Breast epithelium (tissue), 3 donors: ENCODE results near the gene HSFX3.

Source experiments
- POLR2A ChIP-seq: fragments of 450-650 bp; IDR thresholded peaks from one replicate; pipeline ENCODE4 v1.6.1; 2016; ENCODE audit warnings: antibody characterized with exemption, mild to moderate bottlenecking, moderate library complexity
- TF ChIP-seq, protein P1 (sequence below), 3 donors: fragments of 450-650 bp; IDR thresholded peaks; one replicate each; pipeline ENCODE4 v1.5.1; 2016 to 2017; ENCODE audit warnings: antibody characterized with exemption in 3 of 3, mild to moderate bottlenecking in 3 of 3, moderate library complexity in 3 of 3

DNA sequence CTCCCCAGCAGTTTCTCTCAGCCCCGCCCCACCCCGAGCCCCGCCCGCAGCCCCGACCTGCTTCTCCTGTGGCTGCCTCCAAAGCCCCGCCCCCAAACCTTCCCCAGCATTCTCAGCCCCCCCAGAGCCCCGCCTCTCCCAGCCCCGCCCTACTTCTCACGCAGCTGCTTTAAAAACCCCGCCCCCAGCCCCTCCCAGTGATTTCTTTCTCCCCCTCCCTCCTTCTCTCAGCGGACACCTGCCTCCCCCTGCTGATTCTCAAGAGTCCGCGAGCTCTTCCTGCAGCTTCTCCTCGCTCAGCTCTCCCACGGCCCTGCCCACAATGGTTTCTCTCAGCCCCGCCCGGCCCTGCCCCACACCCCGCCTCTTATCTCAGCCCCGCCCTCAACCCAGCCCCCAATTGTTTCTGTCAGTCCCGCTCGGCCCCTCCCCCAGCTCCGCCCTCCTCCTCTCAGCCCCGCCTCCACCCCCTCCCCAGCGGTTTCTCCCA lies 9.5 kb downstream of the HSFX3 start:
- TF ChIP-seq, protein P1, sequence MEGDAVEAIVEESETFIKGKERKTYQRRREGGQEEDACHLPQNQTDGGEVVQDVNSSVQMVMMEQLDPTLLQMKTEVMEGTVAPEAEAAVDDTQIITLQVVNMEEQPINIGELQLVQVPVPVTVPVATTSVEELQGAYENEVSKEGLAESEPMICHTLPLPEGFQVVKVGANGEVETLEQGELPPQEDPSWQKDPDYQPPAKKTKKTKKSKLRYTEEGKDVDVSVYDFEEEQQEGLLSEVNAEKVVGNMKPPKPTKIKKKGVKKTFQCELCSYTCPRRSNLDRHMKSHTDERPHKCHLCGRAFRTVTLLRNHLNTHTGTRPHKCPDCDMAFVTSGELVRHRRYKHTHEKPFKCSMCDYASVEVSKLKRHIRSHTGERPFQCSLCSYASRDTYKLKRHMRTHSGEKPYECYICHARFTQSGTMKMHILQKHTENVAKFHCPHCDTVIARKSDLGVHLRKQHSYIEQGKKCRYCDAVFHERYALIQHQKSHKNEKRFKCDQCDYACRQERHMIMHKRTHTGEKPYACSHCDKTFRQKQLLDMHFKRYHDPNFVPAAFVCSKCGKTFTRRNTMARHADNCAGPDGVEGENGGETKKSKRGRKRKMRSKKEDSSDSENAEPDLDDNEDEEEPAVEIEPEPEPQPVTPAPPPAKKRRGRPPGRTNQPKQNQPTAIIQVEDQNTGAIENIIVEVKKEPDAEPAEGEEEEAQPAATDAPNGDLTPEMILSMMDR (IDR thresholded peaks at IDR 0.05): no peak
- no peak for TF ChIP-seq POLR2A
